NCI-H1417 (cell line): ENCODE results near the gene POPDC3.
"Not testable (repeated sequence)": the region's sequence is repeated elsewhere in the genome, so short reads cannot be mapped to it uniquely, and the experiment has no call there.

Experiments
- DNase-seq, 3 experiments: peaks; one replicate each; lab custom pipeline; 2025; lab: John Stamatoyannopoulos, UW

The POPDC3 gene

GRCh38 chr6:105194591-105194990 is 14.8 kb upstream of the POPDC3 start:
- DNase-seq: no peak

- no peak for DNase-seq
Measured at GRCh38 chr6:105194106-105194505, 14.3 kb upstream of the POPDC3 start.

GRCh38 chr6:105193647-105194046 is 13.8 kb upstream of the POPDC3 start:
- no peak for DNase-seq

GRCh38 chr6:105192707-105193465 is 13.1 kb upstream of the POPDC3 start:
- DNase-seq: no peak

GRCh38 chr6:105191351-105191750 is 11.5 kb upstream of the POPDC3 start:
- DNase-seq: no peak

- no peak for DNase-seq
Measured at GRCh38 chr6:105189026-105189820, 9.4 kb upstream of the POPDC3 start.

- DNase-seq: no peak
Measured at GRCh38 chr6:105188251-105188650, 8.4 kb upstream of the POPDC3 start.

- no peak for DNase-seq
Measured at GRCh38 chr6:105186576-105186975, 6.8 kb upstream of the POPDC3 start.

- DNase-seq: no peak
Measured at GRCh38 chr6:105184921-105185320, 5.1 kb upstream of the POPDC3 start.

- DNase-seq: no peak
Measured at GRCh38 chr6:105181981-105182515, 2.2 kb upstream of the POPDC3 start.

- no peak for DNase-seq
Measured at GRCh38 chr6:105178636-105179035, 1.2 kb downstream of the POPDC3 start.

- no peak for DNase-seq
Measured at GRCh38 chr6:105178110-105178509, 1.7 kb downstream of the POPDC3 start.

GRCh38 chr6:105177556-105177955 is 2.3 kb downstream of the POPDC3 start:
- no peak for DNase-seq

GRCh38 chr6:105174512-105174911 is 5.3 kb downstream of the POPDC3 start:
- DNase-seq: no peak

- not testable (repeated sequence) for DNase-seq
Measured at GRCh38 chr6:105172515-105172914, 7.3 kb downstream of the POPDC3 start.

GRCh38 chr6:105170059-105170458 is 9.8 kb downstream of the POPDC3 start:
- peak in 1 of 3 experiments; percentile 22 for DNase-seq

GRCh38 chr6:105167914-105168313 is 11.9 kb downstream of the POPDC3 start:
- no peak for DNase-seq

- DNase-seq: peak in 2 of 3 experiments; percentile 12 to 59
Measured at GRCh38 chr6:105164418-105164817, 15.4 kb downstream of the POPDC3 start.

- no peak for DNase-seq
Measured at GRCh38 chr6:105163183-105163582, 16.6 kb downstream of the POPDC3 start.

- no peak for DNase-seq
Measured at GRCh38 chr6:105162377-105162776, 17.4 kb downstream of the POPDC3 start.

- no peak for DNase-seq
Measured at GRCh38 chr6:105161421-105161820, 18.4 kb downstream of the POPDC3 start.

GRCh38 chr6:105153676-105154075 is 26.1 kb downstream of the POPDC3 start:
- no peak for DNase-seq

GRCh38 chr6:105152880-105153279 is 26.9 kb downstream of the POPDC3 start:
- no peak for DNase-seq
